ENCODE measurements around the gene LRRC2.
"Not testable (repeated sequence)": the region's sequence is repeated elsewhere in the genome, so short reads cannot be mapped to it uniquely, and the experiment has no call there.

The LRRC2 gene

DNA sequence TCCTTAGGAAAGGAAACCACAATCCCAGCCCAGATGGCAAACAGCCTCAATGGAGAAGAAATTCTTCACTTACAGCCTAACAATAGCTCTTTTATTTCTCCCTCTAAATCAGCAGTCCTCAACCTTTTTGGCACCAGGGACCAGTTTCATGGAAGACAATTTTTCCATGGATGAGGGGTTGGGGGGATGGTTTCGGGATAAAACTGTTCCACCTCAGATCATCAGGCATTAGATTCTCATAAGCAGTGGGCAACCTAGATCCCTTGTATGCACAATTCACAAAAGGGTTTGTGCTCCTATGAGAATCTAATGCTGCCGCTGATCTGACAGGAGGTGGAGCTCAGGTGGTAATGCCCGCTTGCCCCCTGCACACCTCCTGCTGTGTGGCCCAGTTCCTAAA, 17.5 kb downstream of the LRRC2 start:
- H3K4me1 ChIP-seq (ENCODE audit: control insufficient read depth, low read depth, low read length): peaks cover 27% of the 10 kb centered on the region
- not testable (repeated sequence) for H3K27ac ChIP-seq (ENCODE audit: low read length)

DNA sequence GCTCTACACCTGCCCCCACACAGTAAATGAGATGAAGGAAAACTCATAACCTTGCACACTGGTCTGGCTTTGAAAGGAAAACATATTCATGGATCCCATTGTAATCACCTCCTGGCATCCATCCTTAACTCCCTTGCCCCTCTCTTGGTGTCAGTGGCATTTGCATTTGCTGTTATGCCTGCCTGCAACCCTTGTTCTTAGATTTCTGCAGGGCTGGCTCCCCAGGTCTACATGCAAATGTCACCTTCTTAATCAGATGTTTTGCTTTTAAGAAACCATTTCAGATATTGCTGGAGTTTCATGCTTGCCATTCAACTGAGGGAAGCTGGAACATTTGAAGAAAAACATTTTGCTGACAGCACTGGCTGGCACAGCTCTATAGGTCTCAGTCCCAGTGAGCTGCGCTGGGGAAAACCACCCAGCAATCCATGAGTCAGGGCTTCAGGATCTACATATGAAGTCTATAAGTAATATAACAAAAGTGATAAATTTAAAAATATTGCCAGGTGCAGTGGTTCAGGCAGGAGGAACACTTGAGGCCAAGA, 19.1 kb downstream of the LRRC2 start:
- H3K4me1 ChIP-seq (ENCODE audit: control insufficient read depth, low read depth, low read length): peaks cover 27% of the 10 kb centered on the region
- H3K27me3 ChIP-seq (ENCODE audit: control insufficient read depth, insufficient read depth, low read length): no peaks in the 10 kb centered on the region
- no peak overlapping the region for H3K27ac ChIP-seq (ENCODE audit: low read length)
- H3K4me3 ChIP-seq (ENCODE audit: low read length): no peak overlapping the region
- no peaks in the 10 kb centered on the region for H3K36me3 ChIP-seq (ENCODE audit: control insufficient read depth, low read depth, low read length)
- no peak overlapping the region for H3K9ac ChIP-seq (ENCODE audit: low read length)
- H3K9me3 ChIP-seq (ENCODE audit: control insufficient read depth, low read depth, low read length): peaks cover 8% of the 10 kb centered on the region

More for the DNA sequence above, 17.5 kb downstream of the LRRC2 start:
- not testable (repeated sequence) for H3K4me3 ChIP-seq (ENCODE audit: low read length); H3K27me3 ChIP-seq (ENCODE audit: control insufficient read depth, insufficient read depth, low read length); H3K9me3 ChIP-seq (ENCODE audit: control insufficient read depth, low read depth, low read length); H3K36me3 ChIP-seq (ENCODE audit: control insufficient read depth, low read depth, low read length); H3K9ac ChIP-seq (ENCODE audit: low read length)

DNA sequence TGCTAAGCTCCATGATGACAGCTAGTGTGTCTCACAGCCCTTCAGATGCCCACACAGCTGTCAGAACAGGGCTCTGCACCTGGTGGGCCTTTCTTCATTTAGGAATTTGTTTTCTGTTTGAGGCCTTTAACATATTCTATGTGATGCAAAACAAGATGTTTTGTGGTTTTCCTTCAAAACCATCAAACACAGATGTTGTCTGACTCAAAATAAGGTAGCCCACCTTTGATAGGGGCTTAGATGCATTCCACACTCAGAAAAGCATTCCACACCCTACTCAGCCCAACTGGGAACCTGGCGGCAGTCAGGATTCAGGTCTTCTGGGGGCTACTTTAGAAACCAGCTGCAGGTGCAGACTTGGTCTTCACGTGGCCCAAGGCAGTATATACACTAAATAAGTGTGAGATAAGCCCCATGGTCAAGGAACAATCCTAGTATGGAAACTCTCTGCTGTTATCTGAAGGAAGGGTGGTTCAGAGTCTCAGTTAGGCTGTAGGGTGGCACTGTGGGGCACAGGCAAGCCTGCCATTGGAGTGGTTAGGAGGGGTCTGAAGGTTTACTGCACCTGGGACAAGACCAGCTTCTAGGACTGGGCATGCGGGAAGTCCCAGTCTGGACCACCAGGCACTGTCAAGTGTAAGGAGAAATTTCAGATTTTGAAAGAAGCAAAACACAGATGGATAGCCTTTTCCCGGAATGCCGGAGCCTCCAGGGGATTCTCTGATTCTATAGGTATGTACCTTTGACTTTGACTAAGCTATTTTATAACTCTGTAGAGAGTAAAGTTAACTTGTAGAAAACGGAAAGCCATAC, 20.1 kb downstream of the LRRC2 start:
- Histone ChIP-seq H3K9ac (ENCODE audit: low read length) (no peak overlapping the region), H3K27ac (ENCODE audit: low read length) (no peak overlapping the region), H3K36me3 (ENCODE audit: control insufficient read depth, low read depth, low read length) (no peaks in the 10 kb centered on the region), H3K4me1 (ENCODE audit: control insufficient read depth, low read depth, low read length) (peaks cover 27% of the 10 kb centered on the region), H3K27me3 (ENCODE audit: control insufficient read depth, insufficient read depth, low read length) (no peaks in the 10 kb centered on the region), H3K9me3 (ENCODE audit: control insufficient read depth, low read depth, low read length) (peaks cover 8% of the 10 kb centered on the region), H3K4me3 (ENCODE audit: low read length) (peak overlapping the region; percentile 30)

DNA sequence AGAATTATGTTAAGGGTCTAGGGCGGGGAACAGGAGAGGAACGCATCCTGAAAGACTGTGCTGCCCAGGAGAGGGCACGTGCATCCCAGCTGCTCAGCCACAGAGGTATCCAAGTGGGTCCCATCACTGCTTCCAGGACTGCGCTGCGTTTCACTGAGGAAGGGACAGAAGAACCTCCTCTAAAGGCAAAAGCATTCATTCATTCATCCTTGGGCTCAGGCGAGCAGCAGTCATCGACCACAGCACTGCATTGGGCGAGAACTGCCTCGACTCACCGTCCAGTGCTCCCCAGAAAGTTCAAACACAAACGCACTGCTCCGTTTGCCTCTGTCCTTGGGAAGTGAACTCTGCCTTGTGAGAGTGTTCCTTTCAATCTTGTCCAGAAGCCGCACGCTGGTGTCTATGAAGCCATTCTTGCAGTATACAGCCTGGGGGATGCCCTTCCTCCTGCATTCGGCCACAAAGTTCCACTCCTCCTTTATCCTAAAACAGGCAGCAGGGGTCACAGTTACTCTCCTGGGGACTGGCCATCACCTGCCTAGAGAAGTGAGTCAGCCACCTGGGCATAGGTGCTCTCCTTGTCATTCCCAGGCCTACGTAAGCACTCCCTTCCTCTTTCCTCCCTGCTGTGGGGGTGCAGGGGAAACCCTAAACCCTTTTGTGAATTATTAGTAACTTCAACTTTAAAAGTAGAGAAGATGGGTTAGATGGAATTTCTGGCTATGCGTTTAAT, 21.2 kb downstream of the LRRC2 start:
- Histone ChIP-seq H3K9ac (ENCODE audit: low read length) (no peak overlapping the region), H3K4me3 (ENCODE audit: low read length) (no peak overlapping the region), H3K9me3 (ENCODE audit: control insufficient read depth, low read depth, low read length) (peaks cover 8% of the 10 kb centered on the region), H3K27me3 (ENCODE audit: control insufficient read depth, insufficient read depth, low read length) (no peaks in the 10 kb centered on the region), H3K36me3 (ENCODE audit: control insufficient read depth, low read depth, low read length) (no peaks in the 10 kb centered on the region), H3K4me1 (ENCODE audit: control insufficient read depth, low read depth, low read length) (peaks cover 27% of the 10 kb centered on the region), H3K27ac (ENCODE audit: low read length) (no peak overlapping the region)

DNA sequence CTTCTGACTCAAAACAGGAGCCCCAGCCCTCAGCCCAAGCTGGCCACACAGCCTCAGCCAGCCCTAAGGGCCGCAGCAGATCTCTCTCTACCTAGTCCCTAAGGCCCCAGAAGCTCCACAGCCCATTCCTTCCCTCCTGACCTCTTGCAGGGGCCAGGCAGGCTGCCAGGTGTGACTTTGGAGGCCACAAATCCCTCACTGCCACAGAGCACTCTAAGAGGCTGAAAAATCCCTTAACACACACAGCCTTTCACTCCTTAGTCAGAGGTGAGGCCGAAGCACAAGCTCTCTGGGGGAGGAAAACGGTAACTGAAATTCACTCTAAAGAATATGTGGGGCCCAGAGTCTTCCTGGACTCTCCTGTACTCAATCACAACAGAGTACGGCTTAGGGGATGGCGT, 23.3 kb downstream of the LRRC2 start:
- H3K27ac ChIP-seq (ENCODE audit: low read length): no peak overlapping the region
- H3K36me3 ChIP-seq (ENCODE audit: control insufficient read depth, low read depth, low read length): no peaks in the 10 kb centered on the region
- peaks cover 29% of the 10 kb centered on the region for H3K4me1 ChIP-seq (ENCODE audit: control insufficient read depth, low read depth, low read length)
- no peak overlapping the region for H3K9ac ChIP-seq (ENCODE audit: low read length)
- H3K4me3 ChIP-seq (ENCODE audit: low read length): no peak overlapping the region
- H3K9me3 ChIP-seq (ENCODE audit: control insufficient read depth, low read depth, low read length): no peaks in the 10 kb centered on the region
- H3K27me3 ChIP-seq (ENCODE audit: control insufficient read depth, insufficient read depth, low read length): no peaks in the 10 kb centered on the region

DNA sequence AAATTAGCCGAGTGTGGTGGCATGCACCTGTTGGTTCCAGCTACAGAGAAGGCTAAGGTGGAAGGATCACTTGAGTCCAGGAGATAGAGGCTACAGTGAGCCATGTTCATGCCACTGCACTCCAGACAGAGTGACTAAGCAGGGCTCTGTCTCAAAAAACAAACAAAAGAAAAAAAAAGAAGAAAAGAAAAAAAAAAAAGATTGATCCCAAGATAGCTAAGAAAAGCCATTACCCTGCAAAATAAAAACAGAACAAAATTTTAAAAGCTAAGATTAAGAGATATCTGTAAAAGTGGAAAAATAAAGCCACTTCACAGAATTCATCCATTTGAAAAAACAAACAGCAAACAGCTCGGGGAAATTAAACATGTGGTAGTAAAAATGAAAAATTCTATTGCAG, 23.8 kb downstream of the LRRC2 start:
- H3K27me3 ChIP-seq (ENCODE audit: control insufficient read depth, insufficient read depth, low read length): no peaks in the 10 kb centered on the region
- no peaks in the 10 kb centered on the region for H3K36me3 ChIP-seq (ENCODE audit: control insufficient read depth, low read depth, low read length)
- H3K4me3 ChIP-seq (ENCODE audit: low read length): no peak overlapping the region
- H3K27ac ChIP-seq (ENCODE audit: low read length): no peak overlapping the region
- no peaks in the 10 kb centered on the region for H3K9me3 ChIP-seq (ENCODE audit: control insufficient read depth, low read depth, low read length)
- H3K4me1 ChIP-seq (ENCODE audit: control insufficient read depth, low read depth, low read length): peaks cover 34% of the 10 kb centered on the region
- H3K9ac ChIP-seq (ENCODE audit: low read length): no peak overlapping the region

DNA sequence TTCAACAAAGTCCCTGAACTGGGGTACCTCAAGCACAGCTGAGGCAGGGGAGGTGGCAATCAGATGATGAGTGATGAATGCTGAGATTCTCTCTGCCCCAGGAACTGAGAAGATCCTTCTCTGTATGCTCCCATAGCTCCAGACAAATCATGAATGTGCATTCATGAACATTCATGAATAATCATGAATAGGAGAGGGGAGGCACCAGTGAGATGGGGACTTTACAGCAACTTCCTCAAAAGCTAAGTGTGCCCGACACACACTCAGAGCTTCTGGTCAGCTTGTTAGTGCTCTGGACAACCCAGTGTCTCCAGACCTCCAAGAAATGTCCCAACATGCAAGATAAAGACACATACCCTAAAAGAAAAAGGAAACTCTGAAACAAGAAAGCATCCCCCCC, 24.3 kb downstream of the LRRC2 start:
- Histone ChIP-seq H3K9me3 (ENCODE audit: control insufficient read depth, low read depth, low read length) (no peaks in the 10 kb centered on the region), H3K9ac (ENCODE audit: low read length) (no peak overlapping the region), H3K36me3 (ENCODE audit: control insufficient read depth, low read depth, low read length) (no peaks in the 10 kb centered on the region), H3K27me3 (ENCODE audit: control insufficient read depth, insufficient read depth, low read length) (no peaks in the 10 kb centered on the region), H3K4me3 (ENCODE audit: low read length) (no peak overlapping the region), H3K4me1 (ENCODE audit: control insufficient read depth, low read depth, low read length) (peaks cover 30% of the 10 kb centered on the region), H3K27ac (ENCODE audit: low read length) (no peak overlapping the region)

DNA sequence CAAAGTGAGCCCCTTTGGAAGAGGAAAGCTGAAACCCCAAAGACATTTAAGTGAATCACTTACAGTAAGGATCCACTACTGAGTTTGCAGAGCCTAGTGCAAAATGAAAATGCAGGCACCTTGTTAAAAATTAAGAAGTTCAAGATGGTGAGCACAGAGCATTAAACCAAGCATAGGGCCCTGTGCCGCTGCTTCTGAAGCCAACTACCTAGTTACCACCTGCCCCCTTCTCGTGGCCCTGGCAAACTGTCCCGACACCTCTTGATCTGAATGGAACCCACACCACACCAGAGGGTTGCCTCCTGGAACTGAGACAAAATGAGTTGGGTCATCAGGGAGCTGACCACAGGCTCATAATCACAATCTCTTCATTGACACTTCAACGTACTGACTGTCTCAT, 25.6 kb downstream of the LRRC2 start:
- Histone ChIP-seq H3K4me3 (ENCODE audit: low read length) (no peak overlapping the region), H3K9ac (ENCODE audit: low read length) (no peak overlapping the region), H3K36me3 (ENCODE audit: control insufficient read depth, low read depth, low read length) (no peaks in the 10 kb centered on the region), H3K27ac (ENCODE audit: low read length) (no peak overlapping the region), H3K27me3 (ENCODE audit: control insufficient read depth, insufficient read depth, low read length) (no peaks in the 10 kb centered on the region), H3K9me3 (ENCODE audit: control insufficient read depth, low read depth, low read length) (no peaks in the 10 kb centered on the region), H3K4me1 (ENCODE audit: control insufficient read depth, low read depth, low read length) (peaks cover 18% of the 10 kb centered on the region)

DNA sequence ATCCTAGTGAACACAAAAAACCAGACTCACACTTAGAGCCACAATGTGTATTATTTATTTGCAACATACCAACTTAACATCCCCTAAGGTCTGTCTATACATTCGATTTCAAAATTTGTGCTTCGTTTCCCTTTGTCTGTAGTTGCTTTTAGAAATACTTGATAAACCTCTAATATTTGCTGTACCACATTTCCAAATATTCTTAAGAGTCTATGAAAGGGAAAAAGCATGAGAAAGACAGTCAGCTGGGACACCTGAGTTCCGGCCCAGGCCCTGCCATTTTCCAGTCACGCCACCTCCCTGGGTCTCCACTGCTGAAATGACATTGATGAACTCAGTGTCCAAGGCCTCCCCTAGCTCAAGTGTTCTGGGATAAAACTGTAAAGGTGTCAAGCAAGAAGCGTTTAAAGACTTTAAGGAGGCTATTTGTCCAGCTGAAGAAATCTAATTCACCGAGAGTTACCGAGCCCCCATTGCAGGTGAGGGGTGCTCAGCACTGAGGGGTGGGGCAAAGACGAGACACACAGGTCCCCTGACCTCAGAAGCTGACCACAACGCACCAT, 26.6 kb downstream of the LRRC2 start:
- no peak overlapping the region for H3K9ac ChIP-seq (ENCODE audit: low read length)
- H3K9me3 ChIP-seq (ENCODE audit: control insufficient read depth, low read depth, low read length): no peaks in the 10 kb centered on the region
- H3K4me1 ChIP-seq (ENCODE audit: control insufficient read depth, low read depth, low read length): peaks cover 8% of the 10 kb centered on the region
- no peak overlapping the region for H3K4me3 ChIP-seq (ENCODE audit: low read length)
- H3K27ac ChIP-seq (ENCODE audit: low read length): no peak overlapping the region
- no peaks in the 10 kb centered on the region for H3K36me3 ChIP-seq (ENCODE audit: control insufficient read depth, low read depth, low read length)
- no peaks in the 10 kb centered on the region for H3K27me3 ChIP-seq (ENCODE audit: control insufficient read depth, insufficient read depth, low read length)

DNA sequence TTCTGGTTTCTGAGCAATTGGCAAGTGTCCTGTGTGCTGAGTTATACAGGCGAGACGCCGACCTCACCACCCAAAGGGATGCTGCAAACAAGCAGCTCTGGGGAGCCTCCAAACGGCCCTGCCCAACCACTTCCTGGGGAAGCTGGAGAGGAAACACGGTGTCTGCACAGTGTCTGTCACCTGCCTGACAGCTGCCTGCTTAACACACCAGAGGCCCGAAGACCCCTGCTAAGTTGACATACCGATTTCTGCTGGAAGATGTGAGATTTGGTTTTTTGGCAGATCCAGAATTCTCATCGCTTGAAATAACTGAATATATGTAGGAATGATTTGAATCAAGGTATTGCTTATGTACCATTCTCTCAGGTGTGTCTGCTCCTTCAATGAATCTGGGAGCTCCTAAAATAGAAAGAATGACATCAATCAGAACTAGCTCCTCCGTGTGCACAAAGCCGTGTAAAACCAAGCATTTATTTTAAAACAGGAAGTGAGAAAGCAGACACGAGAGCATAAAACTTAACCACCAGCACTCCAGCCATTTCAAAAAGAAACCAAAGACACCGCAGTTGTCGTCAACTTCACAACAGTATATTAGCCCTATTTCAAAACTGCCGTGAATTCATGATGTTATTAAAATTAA, 27.2 kb downstream of the LRRC2 start:
- no peak overlapping the region for H3K4me3 ChIP-seq (ENCODE audit: low read length)
- H3K27ac ChIP-seq (ENCODE audit: low read length): no peak overlapping the region

DNA sequence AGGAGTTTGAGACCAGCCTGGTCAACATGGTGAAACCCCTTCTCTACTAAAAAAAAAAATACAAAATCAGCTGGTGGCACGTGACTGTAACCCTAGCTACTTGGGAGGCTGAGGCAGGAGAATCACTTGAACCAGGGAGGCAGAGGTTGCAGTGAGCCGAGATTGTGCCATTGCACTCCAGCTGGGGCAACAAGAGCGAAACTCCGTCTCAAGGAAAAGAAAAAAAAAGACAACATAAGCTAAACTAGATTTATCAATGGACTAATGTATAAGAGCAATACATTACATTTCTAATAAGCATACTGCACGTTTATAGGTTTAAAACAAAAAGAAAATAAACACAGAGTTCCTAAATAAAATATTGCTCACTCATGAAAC, 27.7 kb downstream of the LRRC2 start:
- not testable (repeated sequence) for H3K4me3 ChIP-seq (ENCODE audit: low read length); H3K36me3 ChIP-seq (ENCODE audit: control insufficient read depth, low read depth, low read length); H3K9me3 ChIP-seq (ENCODE audit: control insufficient read depth, low read depth, low read length); H3K27me3 ChIP-seq (ENCODE audit: control insufficient read depth, insufficient read depth, low read length); H3K4me1 ChIP-seq (ENCODE audit: control insufficient read depth, low read depth, low read length); H3K27ac ChIP-seq (ENCODE audit: low read length); H3K9ac ChIP-seq (ENCODE audit: low read length)

More for the DNA sequence above, 27.2 kb downstream of the LRRC2 start:
- Histone ChIP-seq H3K9me3 (ENCODE audit: control insufficient read depth, low read depth, low read length) (no peaks in the 10 kb centered on the region), H3K4me1 (ENCODE audit: control insufficient read depth, low read depth, low read length) (peaks cover 8% of the 10 kb centered on the region), H3K36me3 (ENCODE audit: control insufficient read depth, low read depth, low read length) (no peaks in the 10 kb centered on the region), H3K27me3 (ENCODE audit: control insufficient read depth, insufficient read depth, low read length) (no peaks in the 10 kb centered on the region), H3K9ac (ENCODE audit: low read length) (no peak overlapping the region)
